GM20431 (cell line): ENCODE data around the gene MFAP5.

Experiments used
- in situ Hi-C: fragments of 300-500 bp; cut with MseI, MboI; formaldehyde crosslinking; loops from one replicate; pipeline ENCODE4 v1.15.0; 2020; ENCODE audit warnings: low sequenced_read_pairs; ENCODE audit not compliant: unreplicated experiment

The MFAP5 gene, protein sequence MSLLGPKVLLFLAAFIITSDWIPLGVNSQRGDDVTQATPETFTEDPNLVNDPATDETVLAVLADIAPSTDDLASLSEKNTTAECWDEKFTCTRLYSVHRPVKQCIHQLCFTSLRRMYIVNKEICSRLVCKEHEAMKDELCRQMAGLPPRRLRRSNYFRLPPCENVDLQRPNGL

DNA sequence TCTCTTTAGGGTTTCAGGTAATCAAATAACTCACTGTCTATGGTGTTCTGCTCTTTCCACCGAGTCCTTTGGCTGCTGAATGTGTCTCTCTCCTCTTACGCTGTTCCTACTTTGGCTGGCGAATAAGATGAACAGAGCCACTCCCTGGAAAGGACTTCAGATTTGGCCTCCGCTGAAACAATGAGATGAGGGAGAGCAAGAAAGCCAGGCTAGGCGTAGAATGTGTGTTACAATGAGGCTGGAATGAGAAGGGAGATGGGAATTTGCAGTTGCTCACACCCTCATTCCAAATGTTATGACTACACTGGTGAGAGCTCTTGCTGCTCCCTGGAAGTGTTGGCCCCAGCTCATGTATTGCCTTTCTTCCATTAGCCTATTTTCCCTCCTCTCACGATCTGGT is at the start of gene MFAP5:
MFAP5 (minus strand) TSS at position 234 of the 400 bp plus-strand sequence. CDS start 722 bp downstream, outside the sequence.
- in situ Hi-C loops = no loop called here

DNA sequence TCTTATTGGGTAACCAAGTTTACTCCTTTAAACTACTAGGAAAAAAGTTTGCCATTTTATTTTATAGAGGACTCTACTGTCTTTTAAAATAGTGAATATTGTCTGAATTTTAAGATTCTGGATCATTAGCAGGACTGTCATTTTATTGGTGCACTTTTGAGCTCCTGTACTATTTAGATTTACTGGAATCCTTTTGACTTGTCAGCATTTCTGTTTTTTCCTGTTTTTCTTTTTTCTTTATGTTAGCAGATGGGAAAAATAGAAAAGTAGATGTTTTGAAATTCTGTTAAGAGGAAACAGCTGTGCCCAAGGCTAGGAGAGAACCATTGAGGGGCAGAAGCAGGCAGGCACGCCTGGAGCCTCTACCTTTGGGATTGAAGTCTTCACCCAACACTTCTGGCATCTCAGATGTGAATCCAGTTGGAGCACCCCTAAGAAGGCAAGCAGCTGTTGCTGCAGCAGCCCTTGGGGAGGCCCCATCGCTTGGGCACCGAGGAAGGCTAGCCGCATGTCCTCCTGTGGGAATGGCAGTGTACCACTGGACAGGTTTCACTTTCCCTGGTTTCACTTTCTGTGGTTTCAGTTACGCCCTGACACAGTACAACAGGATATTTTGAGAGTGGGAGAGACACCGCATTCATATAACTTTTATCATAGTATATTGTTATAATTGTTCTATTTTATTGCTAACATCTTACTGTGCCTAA is 46.7 kb upstream of the MFAP5 start:
- in situ Hi-C loops = no loop called here

DNA sequence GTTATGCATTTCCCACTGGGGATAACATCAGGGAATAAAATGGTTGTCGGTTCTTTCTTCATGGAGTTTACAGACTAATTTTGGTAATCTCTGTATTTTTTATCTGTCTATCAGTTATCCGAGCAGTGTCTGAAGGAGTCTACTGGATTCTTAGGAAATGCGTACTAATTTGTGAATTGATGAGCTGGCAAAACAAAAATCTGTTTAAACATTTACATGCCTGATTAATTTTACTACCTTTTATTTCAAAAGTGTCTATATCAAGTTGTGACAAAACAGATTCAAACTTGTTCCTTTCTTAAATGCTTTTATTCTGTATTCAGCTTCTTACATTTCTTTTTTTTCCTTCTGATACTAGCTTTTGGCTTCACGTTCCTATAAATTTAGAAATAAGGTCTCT is 39.5 kb upstream of the MFAP5 start:
- in situ Hi-C loops = no loop called here

DNA sequence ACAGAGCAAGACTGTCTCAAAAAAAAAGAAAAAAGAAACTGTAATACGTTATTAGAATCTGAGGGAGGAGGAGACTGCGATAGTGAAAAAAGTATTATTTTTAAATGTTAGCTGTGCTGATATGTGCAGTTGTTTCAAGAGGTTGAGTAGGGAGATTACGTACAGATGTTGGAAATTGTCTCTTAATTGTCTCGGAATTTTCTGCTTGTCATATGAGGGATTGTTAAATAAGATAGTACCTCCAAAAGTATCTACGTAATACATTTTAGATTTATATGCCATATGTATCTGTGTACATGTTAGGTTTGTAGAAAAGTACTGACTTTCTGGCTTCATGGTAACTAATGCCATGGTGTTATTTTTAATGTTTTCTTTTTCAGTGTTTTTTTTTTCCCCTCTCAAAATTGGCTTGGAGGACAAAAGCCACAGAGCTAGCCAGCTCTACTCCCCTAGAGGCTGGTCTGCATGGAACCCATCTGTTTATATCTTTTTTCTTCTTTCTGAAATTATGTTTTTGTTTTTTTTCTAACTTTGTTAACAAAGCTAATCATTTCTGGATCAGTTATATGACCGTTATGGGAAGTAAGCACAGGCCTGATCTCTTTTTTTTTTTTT is 38.5 kb upstream of the MFAP5 start:
- in situ Hi-C loops = no loop called here

DNA sequence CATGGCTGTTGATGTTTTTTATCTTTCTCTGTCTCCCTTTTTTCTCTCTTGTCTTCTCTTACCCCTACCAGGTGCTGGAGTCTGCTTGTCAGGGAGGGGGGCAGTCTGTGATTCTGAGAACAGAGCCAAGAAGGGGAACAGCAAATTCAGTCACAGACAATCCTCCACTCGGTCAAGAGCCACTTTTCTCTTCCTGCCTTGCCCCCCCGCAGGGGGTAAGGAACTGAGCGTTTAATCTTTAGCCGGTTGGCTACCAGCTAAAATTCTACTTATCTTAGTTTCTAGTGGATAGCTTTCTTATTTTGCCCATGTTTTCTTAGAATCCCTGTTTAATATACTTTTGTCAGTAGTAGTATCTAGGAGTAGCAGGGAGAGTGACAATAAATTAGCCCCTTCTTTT is 37.1 kb upstream of the MFAP5 start:
- in situ Hi-C loops = loop anchor here (25.0 kb wide), 2 partner anchors 163 to 338 kb away; no protein-coding TSS in a partner anchor

- in situ Hi-C loops = loop anchor here (25.0 kb wide), 2 partner anchors 163 to 338 kb away; no protein-coding TSS in a partner anchor
These were observed 36.3 kb upstream of the MFAP5 start for GRCh38 chr12:8698879-8699278.

DNA sequence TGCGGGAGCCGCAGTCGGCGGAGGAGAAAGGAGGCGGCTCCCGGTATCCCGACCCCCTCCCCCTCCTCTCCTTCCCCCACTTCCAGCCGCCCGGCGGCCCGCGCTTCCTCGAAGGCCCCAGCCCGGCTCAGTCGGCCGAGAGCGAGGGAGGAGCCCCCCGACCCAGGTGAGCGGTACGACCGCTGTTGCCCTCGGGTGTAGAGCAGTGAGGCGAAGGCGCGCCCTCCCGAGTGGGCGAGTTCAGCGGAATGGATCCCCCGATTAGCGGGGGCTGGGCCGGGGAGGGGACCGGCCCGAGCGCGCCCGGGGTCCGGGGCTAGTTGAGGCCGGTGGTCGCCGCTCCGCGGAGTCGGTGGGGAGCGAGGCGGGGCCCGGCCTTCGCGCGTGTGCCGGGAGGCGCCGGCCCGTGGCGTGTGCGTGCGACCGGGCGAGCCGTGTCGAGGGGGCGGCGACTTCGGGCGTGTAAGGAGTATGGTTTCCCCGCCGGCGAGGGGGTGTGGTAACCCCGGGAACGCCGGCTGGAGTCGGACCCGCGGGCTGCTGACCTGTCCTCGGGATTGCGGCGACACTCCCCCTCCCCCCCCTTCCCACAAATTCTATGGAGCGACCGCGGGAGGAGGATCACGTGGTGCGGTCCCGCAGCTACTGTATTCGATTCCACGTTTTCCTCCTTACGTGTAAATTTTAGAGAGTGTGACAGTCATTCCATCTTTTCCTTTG is 35.7 kb upstream of the MFAP5 start:
- in situ Hi-C loops = loop anchor here (25.0 kb wide), 2 partner anchors 164 to 339 kb away; no protein-coding TSS in a partner anchor

DNA sequence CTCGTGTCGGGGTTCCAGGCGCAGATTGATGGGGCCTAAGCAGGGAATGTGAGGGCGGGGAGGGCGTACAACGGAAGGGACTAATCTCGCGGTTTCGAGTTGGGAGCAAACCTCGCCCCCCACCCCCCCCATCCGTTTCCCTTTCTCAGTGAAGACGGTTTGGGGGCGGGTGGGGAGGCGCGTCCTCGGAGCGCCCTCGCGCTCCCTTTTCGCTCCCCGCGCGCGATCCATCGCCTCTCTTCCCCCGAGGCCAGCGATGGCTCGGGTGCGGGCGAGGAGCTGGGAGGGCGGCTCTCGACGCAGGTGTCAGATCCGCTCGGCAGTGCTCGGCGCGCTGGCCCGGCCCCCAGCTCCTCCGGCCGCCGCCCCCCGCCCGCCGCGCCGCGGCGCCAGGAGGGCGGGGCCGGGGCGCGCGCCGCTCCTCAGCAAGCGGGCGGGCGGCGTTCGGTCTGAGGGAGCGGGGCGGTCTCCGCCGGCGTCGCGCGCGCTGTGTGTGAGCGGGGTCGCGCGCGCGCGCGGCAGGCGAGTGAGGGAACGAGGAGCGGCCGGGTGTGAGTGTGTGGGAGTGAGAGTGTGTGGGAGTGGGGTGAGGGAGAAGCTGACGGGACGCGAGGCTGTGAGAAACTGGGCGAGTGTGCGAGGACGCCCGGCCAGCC is 35.0 kb upstream of the MFAP5 start, which contains the start of gene RIMKLB:
RIMKLB (plus strand) TSS at position 516 of the 656 bp plus-strand sequence. CDS start 15,876 bp downstream, outside the sequence.
- in situ Hi-C loops = loop anchor here (25.0 kb wide), 2 partner anchors 165 to 340 kb away; no protein-coding TSS in a partner anchor

GRCh38 chr12:8697120-8697475 is 34.5 kb upstream of the MFAP5 start:
- in situ Hi-C loops = loop anchor here (25.0 kb wide), 2 partner anchors 165 to 340 kb away; no protein-coding TSS in a partner anchor

DNA sequence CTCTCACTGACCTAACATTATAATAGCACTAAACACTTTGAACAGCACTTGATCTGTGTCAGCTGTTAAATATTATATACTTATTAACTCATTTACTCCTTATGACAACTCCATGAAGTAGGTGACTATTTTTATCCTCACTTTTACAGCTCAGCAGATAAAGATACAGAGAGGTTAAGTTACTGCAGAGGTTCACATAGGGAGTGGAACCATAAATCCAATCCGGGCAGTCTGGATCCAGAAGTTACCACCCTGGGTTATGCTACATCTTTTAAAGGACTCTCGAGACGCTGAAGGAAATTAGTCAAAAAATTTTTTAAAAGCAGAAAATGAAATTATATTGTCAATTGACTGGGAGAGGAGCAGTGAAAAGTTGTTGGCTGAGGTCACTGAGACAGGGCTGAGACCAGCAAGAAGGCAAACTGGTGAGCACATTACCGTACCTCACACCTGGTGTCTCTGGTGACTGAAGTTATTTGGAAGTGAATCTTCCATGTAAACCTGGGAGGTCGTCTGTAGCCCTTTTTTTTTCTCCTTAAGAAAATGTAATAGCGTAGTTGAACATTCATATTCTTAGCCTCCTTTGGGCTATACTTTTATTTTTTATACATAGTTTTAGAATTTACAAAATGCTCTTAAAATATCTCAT is 33.9 kb upstream of the MFAP5 start:
- in situ Hi-C loops = loop anchor here (25.0 kb wide), 2 partner anchors 166 to 341 kb away; no protein-coding TSS in a partner anchor

- in situ Hi-C loops = loop anchor here (25.0 kb wide), 2 partner anchors 167 to 342 kb away; no protein-coding TSS in a partner anchor
These were observed 32.5 kb upstream of the MFAP5 start for GRCh38 chr12:8695116-8695515.

GRCh38 chr12:8692573-8692972 is 29.9 kb upstream of the MFAP5 start:
- in situ Hi-C loops = loop anchor here (25.0 kb wide), 2 partner anchors 170 to 345 kb away; no protein-coding TSS in a partner anchor

DNA sequence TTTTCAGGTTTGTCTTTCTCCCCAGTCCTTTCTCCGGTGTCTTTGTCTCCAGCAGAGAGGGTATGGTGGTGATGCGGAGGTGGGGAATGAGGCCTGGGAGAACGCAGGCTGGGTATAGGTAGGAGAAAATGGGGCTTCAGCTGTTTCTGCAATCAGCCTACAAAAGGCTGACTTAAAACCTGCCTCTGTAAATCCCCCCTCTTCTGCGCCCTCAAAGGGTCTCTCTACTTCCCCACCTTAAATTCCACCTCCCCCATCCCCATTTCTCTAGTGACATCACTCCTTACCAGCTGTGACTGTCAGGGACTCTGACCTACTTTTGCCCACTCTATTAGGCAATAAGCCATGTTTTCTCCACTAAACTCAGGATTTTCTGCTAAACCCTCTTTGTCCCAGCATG is 27.1 kb upstream of the MFAP5 start:
- in situ Hi-C loops = loop anchor here (25.0 kb wide), 2 partner anchors 173 to 348 kb away; no protein-coding TSS in a partner anchor

- in situ Hi-C loops = loop anchor here (25.0 kb wide), 2 partner anchors 174 to 349 kb away; no protein-coding TSS in a partner anchor
These were observed 25.4 kb upstream of the MFAP5 start for GRCh38 chr12:8687846-8688601.

GRCh38 chr12:8685051-8685450 is 22.4 kb upstream of the MFAP5 start:
- in situ Hi-C loops = loop anchor here (25.0 kb wide), 2 partner anchors 177 to 352 kb away; no protein-coding TSS in a partner anchor

DNA sequence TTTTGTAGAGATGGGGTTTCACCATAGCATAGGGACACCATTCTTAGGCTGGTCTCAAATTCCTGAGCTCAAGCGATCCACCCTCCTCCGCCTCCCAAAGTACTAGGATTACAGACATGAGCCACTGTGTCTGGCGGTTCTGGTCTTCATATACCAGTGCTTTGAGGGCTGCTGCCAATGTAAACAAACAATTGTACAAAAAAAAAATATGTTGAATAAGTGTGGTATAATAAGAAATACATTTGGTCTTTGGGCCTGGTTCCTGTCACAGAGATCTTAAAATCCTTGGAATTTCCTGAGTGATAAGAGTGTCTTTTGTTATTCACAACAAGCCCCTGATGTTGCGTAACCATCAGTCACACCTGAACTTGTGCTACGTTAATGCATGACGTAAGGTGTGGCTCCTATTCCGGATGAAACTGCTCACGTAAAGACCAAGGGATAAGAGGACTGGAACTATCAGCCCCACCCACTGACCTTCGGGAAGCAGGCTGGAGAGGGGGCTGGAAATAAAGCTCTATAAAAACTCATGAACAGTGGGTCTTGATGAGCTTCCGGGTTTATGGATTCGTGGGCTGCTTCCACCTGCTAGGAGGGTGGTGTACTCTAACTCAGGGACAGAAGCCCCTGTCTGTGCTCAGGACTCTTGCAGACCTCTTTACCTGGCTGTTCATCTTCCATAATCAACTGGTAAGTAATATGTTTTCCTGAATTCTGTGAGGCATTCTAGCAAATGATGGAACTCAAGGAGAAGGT is 18.7 kb upstream of the MFAP5 start:
- in situ Hi-C loops = loop anchor here (25.0 kb wide), 2 partner anchors 181 to 356 kb away; no protein-coding TSS in a partner anchor

- in situ Hi-C loops = loop anchor here (25.0 kb wide), 2 partner anchors 182 to 357 kb away; no protein-coding TSS in a partner anchor
These were observed 17.9 kb upstream of the MFAP5 start for GRCh38 chr12:8680533-8680932.
